HG02973 (cell line): ENCODE measurements around the gene IGFALS.

Source experiments
- ATAC-seq: cut with Tn5 transposase; IDR thresholded peaks from one replicate; pipeline ENCODE4 v1.9.1; 2021; ENCODE audit warnings: moderate library complexity; ENCODE audit not compliant: unreplicated experiment

The IGFALS gene

DNA sequence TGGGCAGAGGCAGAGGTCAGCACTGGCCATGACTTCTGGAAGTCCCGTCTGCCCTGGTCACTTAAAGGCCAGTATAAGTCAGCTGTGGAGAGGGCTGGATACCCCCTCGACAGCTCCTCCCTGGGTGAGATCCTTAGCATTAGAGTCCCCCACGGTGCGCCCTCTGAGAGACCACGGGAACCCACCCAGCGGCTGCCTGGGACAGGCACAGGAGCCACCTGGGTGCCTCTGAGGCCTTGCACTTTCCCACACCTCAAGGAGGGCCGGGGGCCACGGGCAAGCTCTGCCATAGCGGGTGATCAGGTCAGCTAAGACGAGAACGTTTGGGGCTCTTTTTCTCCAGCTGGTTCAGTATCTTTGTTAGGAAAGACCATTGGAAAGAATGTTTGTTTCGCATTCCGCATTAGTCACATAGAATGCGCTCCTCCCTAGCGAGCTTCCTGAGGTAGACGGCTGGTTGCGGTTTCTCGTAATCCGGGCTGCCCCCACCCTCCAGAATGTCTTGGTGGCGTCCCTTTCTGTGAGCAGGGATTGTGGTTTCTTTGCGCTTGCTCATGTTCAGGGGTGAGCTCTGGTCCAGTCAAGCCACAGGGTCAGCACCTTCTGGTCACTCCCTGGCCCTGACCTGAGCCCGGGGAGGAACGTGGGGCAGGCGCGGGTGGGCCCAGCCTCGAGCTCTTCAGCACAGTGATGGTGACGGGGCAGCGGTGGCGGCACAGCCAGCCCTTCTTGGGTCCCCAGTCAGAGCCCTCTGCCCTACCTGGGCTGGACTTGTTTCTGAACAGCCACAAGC, 47.4 kb downstream of the IGFALS start:
- no peak for ATAC-seq

DNA sequence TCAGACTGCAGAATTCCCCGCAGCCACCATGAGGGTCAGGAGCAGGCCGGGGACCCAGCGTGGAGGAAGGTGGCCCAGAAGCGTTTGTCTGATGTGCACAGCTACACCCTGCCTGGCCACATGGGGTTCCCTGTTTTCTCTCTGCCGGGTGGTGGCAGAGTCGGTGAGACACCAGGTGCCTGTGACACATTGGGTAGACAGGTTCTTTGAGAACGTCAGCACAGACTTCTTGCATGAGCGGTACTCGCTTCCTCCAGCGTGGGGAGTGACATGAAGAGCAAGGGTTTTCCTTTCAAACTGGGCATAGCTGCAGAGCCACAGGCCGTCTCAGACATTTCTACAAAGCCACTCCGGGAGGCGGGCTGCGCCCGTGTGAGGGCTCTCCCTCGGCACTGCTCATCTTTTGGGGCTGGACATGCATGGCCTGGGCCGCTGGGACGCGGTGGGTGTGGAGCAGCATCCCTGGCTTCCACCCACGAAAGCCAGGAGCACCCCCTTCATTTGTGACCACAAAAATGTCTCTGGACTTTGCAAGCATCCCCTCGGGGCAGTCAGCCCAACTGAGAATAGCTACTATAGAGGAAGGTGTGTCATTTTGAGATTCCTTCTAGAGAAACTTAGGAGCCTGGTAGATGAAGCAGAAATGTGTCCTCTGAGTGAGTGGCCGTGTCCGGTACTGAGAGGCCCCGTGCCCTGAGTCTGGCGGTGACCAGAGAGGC, 48.2 kb downstream of the IGFALS start:
- ATAC-seq: no peak

DNA sequence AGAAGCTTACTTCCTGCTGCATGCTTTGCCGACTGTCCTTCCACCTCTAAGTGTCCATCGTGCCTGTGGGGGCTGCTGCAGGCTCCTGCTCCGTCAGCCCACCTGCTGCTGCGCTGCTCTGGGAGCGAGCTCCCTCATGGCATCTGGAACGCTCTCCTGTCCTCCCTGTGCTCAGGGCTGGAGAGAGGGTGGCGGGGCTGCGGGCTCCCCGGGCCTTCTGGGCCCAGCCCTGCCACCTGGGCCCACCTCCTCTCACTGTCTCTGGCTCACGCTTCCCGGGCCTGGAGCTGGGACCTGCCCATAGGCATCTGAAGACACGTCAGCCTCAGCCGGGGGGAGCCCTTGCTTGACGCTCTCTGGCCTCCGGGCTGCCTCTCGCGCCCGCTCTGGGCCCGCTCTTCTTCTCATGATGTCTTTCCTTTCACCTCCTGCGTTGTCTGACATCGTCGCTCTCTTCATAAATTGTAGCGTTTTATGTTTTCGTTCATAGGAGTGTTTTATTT, 49.1 kb downstream of the IGFALS start:
- no peak for ATAC-seq

DNA sequence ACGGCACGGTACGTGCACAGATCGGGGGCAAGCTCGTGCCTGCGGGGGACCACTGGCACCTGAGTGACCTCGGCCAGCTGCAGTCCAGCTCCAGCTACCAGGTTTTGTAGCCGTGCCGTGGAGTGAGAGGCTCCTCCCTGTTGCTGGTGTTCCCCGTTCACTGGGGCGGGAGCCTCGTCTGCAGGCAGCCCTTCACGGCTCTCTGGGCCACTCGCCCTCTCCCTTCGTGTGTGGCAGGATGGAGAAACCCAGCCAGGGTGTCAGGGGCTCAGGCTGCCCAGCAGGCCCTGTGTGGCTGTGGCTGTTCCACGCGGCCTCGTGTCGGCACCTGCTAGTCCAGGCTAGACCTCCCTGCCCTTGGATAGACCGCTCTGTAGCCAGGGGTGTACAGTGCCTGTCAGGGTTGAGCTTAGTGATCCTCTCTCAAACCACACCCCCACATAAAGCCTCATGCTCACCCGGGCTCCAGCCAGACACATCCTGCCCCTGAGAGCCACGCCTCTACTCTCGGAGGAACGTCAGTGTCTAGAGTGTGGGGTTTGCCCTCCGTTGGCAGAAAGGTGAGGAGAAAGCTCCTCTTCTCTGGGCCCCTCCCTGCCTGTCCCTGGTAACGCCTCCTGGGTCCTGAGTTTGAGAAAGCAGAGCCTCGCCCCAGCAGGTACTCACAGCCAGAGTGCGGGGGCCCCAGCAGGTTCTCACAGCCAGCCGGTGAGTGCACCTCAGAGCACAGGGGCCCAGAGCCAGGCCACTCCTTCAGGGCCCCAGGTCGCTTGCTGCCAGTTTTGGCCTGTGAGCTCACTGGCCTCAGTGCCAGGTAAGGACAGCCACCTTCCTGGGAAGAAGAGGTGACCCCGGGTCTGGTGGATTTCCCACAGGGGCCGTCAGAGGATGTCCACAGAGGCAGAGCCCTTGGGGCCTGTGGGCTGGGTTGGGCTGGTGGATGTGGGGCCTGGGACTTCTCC, 49.8 kb downstream of the IGFALS start:
- ATAC-seq: no peak

DNA sequence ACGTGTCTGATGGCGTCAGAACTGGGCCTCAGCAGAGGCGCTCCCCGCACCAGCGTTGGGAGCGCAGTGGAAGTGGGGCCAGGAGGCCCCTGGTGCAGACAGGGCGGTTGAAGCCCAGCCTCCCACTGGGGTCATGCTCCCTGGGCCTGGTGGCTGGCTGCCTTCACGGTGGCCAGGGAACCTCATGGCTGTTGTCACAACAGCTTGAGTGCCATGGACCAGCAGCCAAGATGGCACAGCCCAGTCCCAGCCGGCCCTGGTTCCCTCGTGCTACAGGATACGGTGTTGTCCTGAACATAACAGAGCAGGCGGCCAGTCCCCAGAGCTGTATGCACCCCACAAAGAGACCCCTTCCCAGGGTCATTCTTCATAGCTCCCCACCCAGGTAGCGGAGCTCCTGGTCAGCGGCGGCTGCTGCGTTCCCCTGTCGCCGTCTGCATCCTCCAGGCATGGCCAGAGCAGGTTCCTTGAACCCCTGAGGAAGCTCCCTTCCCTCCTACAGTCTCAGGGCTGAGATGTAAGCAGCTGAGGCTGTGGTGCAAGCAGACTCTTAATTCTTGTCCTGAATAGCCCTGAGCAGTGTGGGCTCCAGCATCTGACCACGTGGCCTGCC, 51.8 kb downstream of the IGFALS start:
- ATAC-seq: no peak

DNA sequence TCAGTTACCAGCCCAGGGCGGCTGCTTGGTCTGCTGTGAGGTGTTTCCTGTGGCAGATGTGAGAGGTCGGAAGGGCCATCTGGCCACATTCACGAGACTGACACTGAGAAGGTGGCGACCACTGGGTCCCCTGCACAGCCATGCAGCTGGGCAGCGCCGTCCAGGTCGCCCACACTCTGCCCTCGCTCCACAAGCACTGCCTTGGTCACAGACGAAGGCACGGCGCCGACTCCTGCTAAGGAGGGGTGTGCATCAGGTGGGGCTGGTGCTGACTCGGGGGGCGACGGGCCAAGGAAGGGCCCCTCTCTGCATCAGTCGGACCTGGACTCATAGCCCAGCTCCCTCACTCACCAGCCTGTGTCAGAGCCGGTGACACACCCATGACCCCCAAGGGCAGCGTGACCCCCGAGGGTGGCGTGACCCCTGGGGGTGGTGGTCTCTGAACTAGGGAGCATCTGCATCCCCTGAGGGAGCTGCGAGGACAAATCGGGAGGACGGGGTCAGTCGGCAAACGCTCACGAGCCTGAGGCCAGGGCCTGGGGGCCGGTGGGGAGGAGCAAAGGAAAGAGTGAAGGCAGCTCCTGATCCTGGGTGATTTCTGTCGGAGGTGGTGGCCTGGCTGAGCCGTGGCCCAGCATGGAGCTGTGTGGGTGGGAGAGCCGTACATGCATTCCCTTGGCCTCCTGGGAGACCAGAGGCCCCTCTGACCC, 52.6 kb downstream of the IGFALS start:
- no peak for ATAC-seq
